H9 (cell line): Measurements from ENCODE around the gene MED15. TPM values are rescaled to one million over a fixed set of nuclear protein-coding genes. Genes with fewer than 3 reads are reported as not detected.

Source experiments
- DNase-seq: peaks from one replicate; pipeline ENCODE4 v3.0.0-alpha.2; 2017
- H2AFZ ChIP-seq: one replicate; pipeline ENCODE4 v1.6.1; 2013; ENCODE audit warnings: mild to moderate bottlenecking, low read length, control low read depth, moderate library complexity
- H2AK5ac ChIP-seq: 2 replicates; pipeline ENCODE4 v1.6.1; 2013; ENCODE audit warnings: low read length, control low read depth, mixed read lengths; ENCODE audit not compliant: insufficient read length
- H2BK120ac ChIP-seq: one replicate; pipeline ENCODE4 v1.6.1; 2013; ENCODE audit warnings: low read depth, mild to moderate bottlenecking, low read length, control low read depth, inconsistent platforms; ENCODE audit not compliant: poor library complexity, severe bottlenecking
- H2BK12ac ChIP-seq: 2 replicates; pipeline ENCODE4 v1.6.1; 2013; ENCODE audit warnings: low read length, control low read depth, mixed read lengths, low read depth; ENCODE audit not compliant: insufficient read length
- H2BK15ac ChIP-seq: 2 replicates; pipeline ENCODE4 v1.6.1; 2013; ENCODE audit warnings: low read depth, low read length, control low read depth
- H2BK20ac ChIP-seq: one replicate; pipeline ENCODE4 v1.6.1; 2013; ENCODE audit warnings: low read depth, mild to moderate bottlenecking, low read length, control low read depth, inconsistent platforms; ENCODE audit not compliant: poor library complexity, severe bottlenecking
- H2BK5ac ChIP-seq: 2 replicates; pipeline ENCODE4 v1.6.1; 2013; ENCODE audit warnings: low read length, control low read depth, mixed read lengths; ENCODE audit not compliant: insufficient read length
- H3K14ac ChIP-seq: 2 replicates; pipeline ENCODE4 v1.6.1; 2013; ENCODE audit warnings: low read length, control low read depth; ENCODE audit not compliant: insufficient read depth
- H3K18ac ChIP-seq: 2 replicates; pipeline ENCODE4 v1.6.1; 2013; ENCODE audit warnings: low read depth, mild to moderate bottlenecking, mixed read lengths, low read length, control low read depth; ENCODE audit not compliant: insufficient read length
- H3K23ac ChIP-seq: 2 replicates; pipeline ENCODE4 v1.6.1; 2013; ENCODE audit warnings: low read length, control low read depth, mixed read lengths, low read depth; ENCODE audit not compliant: insufficient read length
- H3K23me2 ChIP-seq: 2 replicates; pipeline ENCODE4 v1.6.1; 2013; ENCODE audit warnings: low read depth, mild to moderate bottlenecking, mixed read lengths, low read length, control low read depth; ENCODE audit not compliant: insufficient read length, poor library complexity, severe bottlenecking
- H3K27ac ChIP-seq: 2 replicates; pipeline ENCODE4 v1.5.1; 2013; ENCODE audit warnings: low read length, control low read depth, mixed read lengths, low read depth; ENCODE audit not compliant: insufficient read length
- H3K27me3 ChIP-seq: 2 replicates; pipeline ENCODE4 v1.6.1; 2013; ENCODE audit warnings: low read length, control low read depth, inconsistent platforms; ENCODE audit not compliant: insufficient read depth
- H3K4ac ChIP-seq: 2 replicates; pipeline ENCODE4 v1.6.1; 2013; ENCODE audit warnings: low read depth, mild to moderate bottlenecking, control low read depth, inconsistent platforms, low read length, moderate library complexity
- H3K4me1 ChIP-seq: 2 replicates; pipeline ENCODE4 v1.6.1; 2013; ENCODE audit warnings: low read length, control low read depth, inconsistent platforms; ENCODE audit not compliant: insufficient read depth
- H3K4me2 ChIP-seq: 2 replicates; pipeline ENCODE4 v1.6.1; 2013; ENCODE audit warnings: low read length, control low read depth, mixed read lengths; ENCODE audit not compliant: insufficient read length, insufficient read depth
- H3K56ac ChIP-seq: 2 replicates; pipeline ENCODE4 v1.6.1; 2013; ENCODE audit warnings: low read depth, mild to moderate bottlenecking, mixed read lengths, low read length, control low read depth; ENCODE audit not compliant: insufficient read length
- H3K79me1 ChIP-seq: 2 replicates; pipeline ENCODE4 v1.6.1; 2013; ENCODE audit warnings: low read depth, mild to moderate bottlenecking, moderate library complexity, low read length, control low read depth, inconsistent platforms; ENCODE audit not compliant: insufficient read depth, poor library complexity, severe bottlenecking
- H3K79me2 ChIP-seq: 2 replicates; pipeline ENCODE4 v1.6.1; 2013; ENCODE audit warnings: low read length, control low read depth, inconsistent platforms; ENCODE audit not compliant: insufficient read depth
- H3K9ac ChIP-seq: 2 replicates; pipeline ENCODE4 v1.6.1; 2013; ENCODE audit warnings: low read length, control low read depth, mixed read lengths; ENCODE audit not compliant: insufficient read length; ENCODE audit errors: extremely low read depth
- H3K9me3 ChIP-seq: one replicate; pipeline ENCODE4 v1.6.1; 2013; ENCODE audit warnings: low read depth, low read length, inconsistent platforms; ENCODE audit not compliant: control insufficient read depth
- H3T11ph ChIP-seq: one replicate; pipeline ENCODE4 v1.6.1; 2013; ENCODE audit warnings: mild to moderate bottlenecking, low read length, control low read depth, inconsistent platforms
- H4K20me1 ChIP-seq: one replicate; pipeline ENCODE4 v1.6.1; 2013; ENCODE audit not compliant: control insufficient read depth, insufficient read length, insufficient read depth
- H4K5ac ChIP-seq: 2 replicates; pipeline ENCODE4 v1.6.1; 2013; ENCODE audit warnings: low read depth, mild to moderate bottlenecking, mixed read lengths, low read length, control low read depth; ENCODE audit not compliant: insufficient read length
- H4K8ac ChIP-seq: replicated peaks from 2 replicates; pipeline ENCODE4 v1.6.1; 2013; ENCODE audit warnings: low read length, control low read depth, mixed read lengths, low read depth; ENCODE audit not compliant: insufficient read length
- H4K91ac ChIP-seq: 2 replicates; pipeline ENCODE4 v1.6.1; 2013; ENCODE audit warnings: low read depth, mild to moderate bottlenecking, moderate library complexity, mixed read lengths, low read length, control low read depth; ENCODE audit not compliant: insufficient read length
- H3K27ac Mint-ChIP-seq, 3 experiments: 2 replicates in 2 of 3; 3 replicates in 1 of 3; pipeline ENCODE4 v1.8.0; 2020 to 2021; ENCODE audit warnings: mixed read lengths in 3 of 3, mild to moderate bottlenecking in 1 of 3, moderate library complexity in 1 of 3
- H3K27me3 Mint-ChIP-seq: 2 replicates; pipeline ENCODE4 v1.8.0; 2021; ENCODE audit warnings: low read depth, mild to moderate bottlenecking, moderate library complexity, mixed read lengths
- H3K36me3 Mint-ChIP-seq, 3 experiments: 2 replicates in 2 of 3; 3 replicates in 1 of 3; pipeline ENCODE4 v1.8.0; 2020 to 2021; ENCODE audit warnings: low read depth in 3 of 3, mixed read lengths in 3 of 3; ENCODE audit not compliant: insufficient read depth in 1 of 3
- H3K4me1 Mint-ChIP-seq, 2 experiments: 2 replicates each; pipeline ENCODE4 v1.8.0; 2020; ENCODE audit warnings: mixed read lengths in 2 of 2
- H3K4me3 Mint-ChIP-seq, 2 experiments: 2 replicates in 1 of 2; 3 replicates in 1 of 2; pipeline ENCODE4 v1.8.0; 2020 to 2021; ENCODE audit warnings: mild to moderate bottlenecking in 2 of 2, mixed read lengths in 2 of 2, moderate library complexity in 1 of 2
- H3K9me3 Mint-ChIP-seq, 2 experiments: 2 replicates in 1 of 2; 3 replicates in 1 of 2; pipeline ENCODE4 v1.8.0; 2020; ENCODE audit warnings: mild to moderate bottlenecking in 2 of 2, mixed read lengths in 2 of 2, moderate library complexity in 1 of 2
- WGBS: extraction: QIAGEN DNeasy Blood & Tissue Kit; methylation state at CpG from one replicate; pipeline ENCODE4 v1.1.7; 2013; ENCODE audit warnings: missing lambda C conversion rate, low lambda C conversion rate, mixed read lengths; ENCODE audit not compliant: insufficient read length; ENCODE audit errors: extremely low coverage; 5-methylcytosine and 5-hydroxymethylcytosine counted together
- total RNA-seq: library from RNA; stranded (reverse); gene quantifications from 2 replicates; pipeline ENCODE4 v1.2.1, GENCODE V29; 2021
- TF ChIP-seq, protein P1 (sequence below): fragments of 200-600 bp; sonication (generic); conservative IDR thresholded peaks from 3 replicates; pipeline ENCODE4 v1.8.0; 2021; ENCODE audit warnings: antibody characterized with exemption, mild to moderate bottlenecking

MED15 gene
- total RNA-seq, 1 experiment from 2014 or later: 47.4 TPM

- Histone ChIP-seq H3K27ac (no peak overlapping the region), H3K4me2 (no peak overlapping the region), H3T11ph (no peak overlapping the region), H3K18ac (no peak overlapping the region), H2AK5ac (no peak overlapping the region), H4K5ac (no peak overlapping the region), H3K9me3 (no peaks in the 10 kb centered on the region), H3K27me3 (no peaks in the 10 kb centered on the region), H4K20me1 (no peaks in the 10 kb centered on the region), H3K9ac (no peak overlapping the region), H4K91ac (no peak overlapping the region), H2BK5ac (no peak overlapping the region), H3K56ac (no peak overlapping the region), H2BK15ac (no peak overlapping the region), H3K23me2 (no peaks in the 10 kb centered on the region), H2AFZ (no peak overlapping the region), H3K79me1 (no peaks in the 10 kb centered on the region), H3K4ac (no peak overlapping the region), H2BK20ac (no peak overlapping the region), H2BK12ac (no peak overlapping the region), H4K8ac (no peak overlapping the region), H2BK120ac (no peak overlapping the region), H3K79me2 (no peaks in the 10 kb centered on the region), H3K23ac (no peak overlapping the region), H3K14ac (no peak overlapping the region), H3K4me1 (no peaks in the 10 kb centered on the region)
- no peak overlapping the region for H3K4me3 Mint-ChIP-seq
- H3K4me1 Mint-ChIP-seq: peaks cover 5 to 9% of the 10 kb centered on the region in 2 experiments; a peak in 3 of 4 replicates
- H3K27me3 Mint-ChIP-seq: peaks cover 10% of the 10 kb centered on the region
- H3K27ac Mint-ChIP-seq: no peak overlapping the region
- WGBS: no CpG with 5 or more reads among the region's 10 CpGs
- DNase-seq: no peak
- no peaks in the 10 kb centered on the region for H3K36me3 Mint-ChIP-seq
- H3K9me3 Mint-ChIP-seq: no peaks in the 10 kb centered on the region
- TF ChIP-seq, protein P1, sequence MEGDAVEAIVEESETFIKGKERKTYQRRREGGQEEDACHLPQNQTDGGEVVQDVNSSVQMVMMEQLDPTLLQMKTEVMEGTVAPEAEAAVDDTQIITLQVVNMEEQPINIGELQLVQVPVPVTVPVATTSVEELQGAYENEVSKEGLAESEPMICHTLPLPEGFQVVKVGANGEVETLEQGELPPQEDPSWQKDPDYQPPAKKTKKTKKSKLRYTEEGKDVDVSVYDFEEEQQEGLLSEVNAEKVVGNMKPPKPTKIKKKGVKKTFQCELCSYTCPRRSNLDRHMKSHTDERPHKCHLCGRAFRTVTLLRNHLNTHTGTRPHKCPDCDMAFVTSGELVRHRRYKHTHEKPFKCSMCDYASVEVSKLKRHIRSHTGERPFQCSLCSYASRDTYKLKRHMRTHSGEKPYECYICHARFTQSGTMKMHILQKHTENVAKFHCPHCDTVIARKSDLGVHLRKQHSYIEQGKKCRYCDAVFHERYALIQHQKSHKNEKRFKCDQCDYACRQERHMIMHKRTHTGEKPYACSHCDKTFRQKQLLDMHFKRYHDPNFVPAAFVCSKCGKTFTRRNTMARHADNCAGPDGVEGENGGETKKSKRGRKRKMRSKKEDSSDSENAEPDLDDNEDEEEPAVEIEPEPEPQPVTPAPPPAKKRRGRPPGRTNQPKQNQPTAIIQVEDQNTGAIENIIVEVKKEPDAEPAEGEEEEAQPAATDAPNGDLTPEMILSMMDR: no peak
Observed at GRCh38 chr22:20630873-20631617, 123.6 kb downstream of the MED15 start.
